Measurements from ENCODE around the gene PNO1.

Gene PNO1

DNA sequence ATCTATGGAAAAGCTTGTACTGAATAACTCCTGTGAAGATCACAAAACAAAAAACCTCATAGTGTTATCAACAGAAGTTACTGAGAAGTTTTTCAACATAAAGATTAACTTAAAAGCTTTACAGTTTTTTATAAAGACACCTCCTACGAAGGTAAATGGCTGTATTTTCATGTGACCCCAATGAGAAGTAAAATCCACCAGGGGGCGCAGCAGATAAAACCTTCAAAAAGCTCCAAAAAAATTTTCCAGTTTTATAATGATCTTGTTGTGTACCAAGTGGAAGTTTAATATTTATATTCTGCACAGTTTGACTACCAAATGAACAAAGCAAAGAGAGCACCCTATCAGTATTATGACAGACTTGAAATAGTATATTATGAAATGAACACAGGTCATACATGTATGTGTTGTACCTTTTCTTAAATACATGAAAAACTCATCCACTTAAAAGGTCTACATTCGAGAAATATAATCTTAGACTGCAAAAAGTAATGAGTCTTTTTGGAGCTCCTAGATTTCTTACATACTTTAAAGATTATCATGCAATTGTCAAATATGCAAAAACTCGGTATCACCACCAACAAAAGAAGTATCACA, 38.5 kb downstream of the PNO1 start:
- Histone ChIP-seq H3K4me1 (ENCODE audit: control insufficient read depth, insufficient read depth, low read length) (peaks cover 31% of the 10 kb centered on the region), H3K27me3 (replicated peaks; ENCODE audit: control insufficient read depth, insufficient read depth, low read length) (no peaks in the 10 kb centered on the region), H3K4me3 (ENCODE audit: low read length) (no peak overlapping the region), H3K9me3 (ENCODE audit: control insufficient read depth, low read length) (no peaks in the 10 kb centered on the region), H3K9ac (ENCODE audit: low read length) (no peak overlapping the region), H3K36me3 (ENCODE audit: control insufficient read depth, insufficient read depth, low read length, severe bottlenecking) (no peaks in the 10 kb centered on the region)
- DNase-seq (ENCODE audit: low read depth) = peak; percentile 79

DNA sequence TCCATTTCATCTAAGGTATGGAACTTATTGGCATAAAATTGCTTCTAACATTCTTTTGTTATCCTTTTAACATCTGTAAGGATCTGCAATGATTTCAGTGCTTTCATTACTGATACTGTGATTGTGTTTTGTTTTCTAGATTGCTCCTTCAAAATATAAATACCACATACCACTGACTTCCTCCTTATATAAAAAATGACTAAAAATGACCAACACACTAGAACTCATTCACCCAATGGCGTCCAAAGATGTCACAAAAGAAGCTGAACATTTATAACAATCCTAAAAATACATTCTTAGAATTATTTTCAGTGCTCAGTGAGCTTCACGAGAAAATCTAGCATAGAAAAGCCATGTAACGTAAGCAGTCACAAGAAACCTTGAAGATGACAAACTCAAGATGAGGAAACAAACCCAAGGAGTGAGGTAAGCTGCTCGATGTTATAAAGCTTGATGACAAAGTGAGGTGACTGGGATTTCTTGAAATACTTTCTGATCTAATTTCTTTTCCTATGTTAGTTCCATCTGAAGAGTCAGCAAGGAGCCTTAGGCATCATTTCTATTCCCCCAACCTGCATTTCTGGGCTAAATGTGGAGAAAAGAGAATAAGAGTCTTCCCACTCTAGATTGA, 42.6 kb downstream of the PNO1 start:
- peaks cover 3% of the 10 kb centered on the region for H3K36me3 ChIP-seq (ENCODE audit: control insufficient read depth, insufficient read depth, low read length, severe bottlenecking)
- no peak overlapping the region for H3K4me3 ChIP-seq (ENCODE audit: low read length)
- no peak overlapping the region for H3K9ac ChIP-seq (ENCODE audit: low read length)
- no peak for DNase-seq (ENCODE audit: low read depth)
- H3K27me3 ChIP-seq (replicated peaks; ENCODE audit: control insufficient read depth, insufficient read depth, low read length) = no peaks in the 10 kb centered on the region
- peaks cover 12% of the 10 kb centered on the region for H3K4me1 ChIP-seq (ENCODE audit: control insufficient read depth, insufficient read depth, low read length)
- no peaks in the 10 kb centered on the region for H3K9me3 ChIP-seq (ENCODE audit: control insufficient read depth, low read length)

DNA sequence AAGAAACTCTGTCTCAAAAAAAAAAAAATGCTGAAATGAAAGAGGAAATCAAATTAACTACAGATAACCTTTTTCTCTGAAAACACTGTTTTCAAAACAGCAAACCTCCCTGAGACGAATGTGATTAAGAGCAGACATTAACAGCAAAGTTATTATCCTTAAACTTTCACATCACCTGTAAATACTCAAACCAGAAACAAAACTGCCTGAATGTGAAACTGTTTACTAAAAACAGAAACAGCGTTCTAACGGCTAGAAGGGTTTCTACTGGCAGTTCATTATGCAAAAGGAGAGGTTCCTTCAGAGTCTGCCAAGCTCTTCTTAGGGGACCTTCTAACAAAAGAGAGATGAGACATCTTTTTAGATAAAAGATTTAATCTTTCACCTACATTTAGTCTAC, 45.9 kb downstream of the PNO1 start:
- Histone ChIP-seq H3K4me3 (ENCODE audit: low read length) (no peak overlapping the region), H3K4me1 (ENCODE audit: control insufficient read depth, insufficient read depth, low read length) (peaks cover 13% of the 10 kb centered on the region), H3K27me3 (replicated peaks; ENCODE audit: control insufficient read depth, insufficient read depth, low read length) (no peaks in the 10 kb centered on the region), H3K36me3 (ENCODE audit: control insufficient read depth, insufficient read depth, low read length, severe bottlenecking) (peaks cover 7% of the 10 kb centered on the region), H3K9ac (ENCODE audit: low read length) (no peak overlapping the region), H3K9me3 (ENCODE audit: control insufficient read depth, low read length) (no peaks in the 10 kb centered on the region)
- DNase-seq (ENCODE audit: low read depth) = no peak

DNA sequence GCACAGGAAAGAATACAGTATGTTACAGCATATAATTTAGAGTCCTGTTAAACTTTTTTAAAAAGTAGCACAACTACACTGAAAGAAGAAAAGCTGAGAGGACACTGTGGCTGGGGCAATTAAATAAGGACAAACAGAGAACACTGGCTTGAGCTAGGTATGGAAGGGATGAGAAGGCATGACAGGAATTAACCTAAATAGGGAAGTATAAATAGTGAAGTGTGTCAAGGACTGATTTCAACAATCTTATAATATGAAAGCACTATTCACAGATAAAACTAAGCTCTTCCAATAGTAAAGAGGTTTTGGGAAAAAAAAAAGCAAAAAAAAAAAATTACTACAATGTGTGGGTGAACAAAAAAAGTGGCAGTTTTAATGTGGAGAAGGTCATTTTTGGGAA, 49.1 kb downstream of the PNO1 start:
- peaks cover 21% of the 10 kb centered on the region for H3K4me1 ChIP-seq (ENCODE audit: control insufficient read depth, insufficient read depth, low read length)
- no peak overlapping the region for H3K9ac ChIP-seq (ENCODE audit: low read length)
- DNase-seq (ENCODE audit: low read depth) = no peak
- H3K4me3 ChIP-seq (ENCODE audit: low read length) = no peak overlapping the region
- H3K9me3 ChIP-seq (ENCODE audit: control insufficient read depth, low read length) = no peaks in the 10 kb centered on the region
- H3K36me3 ChIP-seq (ENCODE audit: control insufficient read depth, insufficient read depth, low read length, severe bottlenecking) = peaks cover 10% of the 10 kb centered on the region
- H3K27me3 ChIP-seq (replicated peaks; ENCODE audit: control insufficient read depth, insufficient read depth, low read length) = no peaks in the 10 kb centered on the region

DNA sequence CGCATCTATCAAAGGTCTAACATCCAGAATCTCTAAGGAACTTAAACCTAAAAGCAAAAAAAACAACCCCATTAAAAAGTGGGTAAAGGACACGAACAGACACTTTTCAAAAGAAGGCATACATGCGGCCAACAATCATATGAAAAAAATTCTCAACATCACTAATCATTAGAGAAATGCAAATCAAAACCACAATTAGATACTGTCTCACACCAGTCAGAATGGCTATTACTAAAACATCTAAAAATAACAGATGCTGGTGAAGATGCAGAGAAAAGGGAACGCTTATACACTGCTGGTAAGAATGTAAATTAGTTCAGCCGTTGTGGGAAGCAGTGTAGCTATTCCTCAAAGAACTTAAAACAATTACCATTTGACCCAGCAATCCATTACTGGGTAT, 56.7 kb downstream of the PNO1 start:
- peaks cover 36% of the 10 kb centered on the region for H3K4me1 ChIP-seq (ENCODE audit: control insufficient read depth, insufficient read depth, low read length)
- DNase-seq (ENCODE audit: low read depth) = no peak
- no peaks in the 10 kb centered on the region for H3K27me3 ChIP-seq (replicated peaks; ENCODE audit: control insufficient read depth, insufficient read depth, low read length)
- H3K9ac ChIP-seq (ENCODE audit: low read length) = no peak overlapping the region
- peaks cover 20% of the 10 kb centered on the region for H3K36me3 ChIP-seq (ENCODE audit: control insufficient read depth, insufficient read depth, low read length, severe bottlenecking)
- no peaks in the 10 kb centered on the region for H3K9me3 ChIP-seq (ENCODE audit: control insufficient read depth, low read length)
- no peak overlapping the region for H3K4me3 ChIP-seq (ENCODE audit: low read length)

DNA sequence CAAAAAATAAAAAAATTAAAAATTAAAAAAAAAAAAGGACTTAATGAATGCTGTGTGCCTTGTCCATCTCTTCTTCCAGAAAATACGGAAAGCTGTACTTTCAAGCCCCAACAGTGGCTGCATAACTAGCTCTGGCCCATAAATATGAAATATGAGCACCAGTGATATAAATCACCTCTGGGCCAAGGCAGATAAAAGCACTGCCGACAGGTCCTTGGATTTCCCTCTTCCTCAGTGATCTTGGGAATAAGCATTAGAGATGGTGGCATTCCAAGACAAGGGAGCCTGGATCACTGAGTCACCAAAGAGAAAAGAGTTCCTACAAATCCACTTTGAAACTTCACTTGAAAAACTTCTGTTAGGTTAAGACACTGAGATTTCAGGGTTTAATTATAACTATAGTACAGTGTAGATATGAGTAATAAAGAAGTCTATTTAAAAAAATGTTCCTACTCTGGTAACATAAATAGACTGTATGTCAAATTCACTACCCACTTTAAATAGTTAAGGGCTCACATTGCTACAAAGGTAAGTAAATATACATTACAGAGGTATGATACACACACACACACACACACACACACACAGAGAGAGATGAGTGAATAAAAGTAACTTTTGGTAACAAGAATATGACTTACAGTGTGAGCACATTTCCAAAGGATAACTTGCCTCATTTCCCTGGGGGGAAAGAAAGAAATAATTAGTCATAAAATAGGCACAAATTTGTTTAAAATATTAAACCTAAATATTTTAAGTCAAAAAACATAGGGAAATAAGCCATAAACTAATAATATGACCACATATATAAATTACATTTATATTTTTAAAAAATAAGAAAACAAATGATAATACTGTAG, 59.0 kb downstream of the PNO1 start:
- Histone ChIP-seq H3K9me3 (ENCODE audit: control insufficient read depth, low read length) (no peaks in the 10 kb centered on the region), H3K27me3 (replicated peaks; ENCODE audit: control insufficient read depth, insufficient read depth, low read length) (no peaks in the 10 kb centered on the region), H3K9ac (ENCODE audit: low read length) (no peak overlapping the region), H3K36me3 (ENCODE audit: control insufficient read depth, insufficient read depth, low read length, severe bottlenecking) (peaks cover 18% of the 10 kb centered on the region), H3K4me1 (ENCODE audit: control insufficient read depth, insufficient read depth, low read length) (peaks cover 28% of the 10 kb centered on the region), H3K4me3 (ENCODE audit: low read length) (peak overlapping the region; percentile 2)
- DNase-seq (ENCODE audit: low read depth) = no peak

DNA sequence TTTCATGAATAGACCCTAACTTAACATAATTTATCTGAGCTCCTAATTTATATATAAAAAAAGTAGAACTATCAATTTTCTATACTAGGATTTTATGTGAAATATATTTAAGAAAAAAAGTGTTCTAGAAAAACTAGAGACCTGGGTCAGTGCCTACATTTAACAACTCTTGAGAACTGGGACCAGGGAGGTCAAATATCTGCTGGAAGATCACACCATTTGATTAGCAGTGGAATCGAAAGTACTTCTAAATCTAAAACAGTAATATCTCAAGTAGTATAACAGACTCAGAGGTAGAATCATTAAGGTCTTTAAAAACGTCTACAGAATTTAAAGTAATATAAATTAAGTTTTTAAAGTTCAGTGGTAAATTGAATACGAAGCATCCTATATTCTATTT, 60.0 kb downstream of the PNO1 start:
- H3K9ac ChIP-seq (ENCODE audit: low read length) = no peak overlapping the region
- peaks cover 36% of the 10 kb centered on the region for H3K4me1 ChIP-seq (ENCODE audit: control insufficient read depth, insufficient read depth, low read length)
- no peak for DNase-seq (ENCODE audit: low read depth)
- no peaks in the 10 kb centered on the region for H3K9me3 ChIP-seq (ENCODE audit: control insufficient read depth, low read length)
- no peaks in the 10 kb centered on the region for H3K27me3 ChIP-seq (replicated peaks; ENCODE audit: control insufficient read depth, insufficient read depth, low read length)
- no peak overlapping the region for H3K4me3 ChIP-seq (ENCODE audit: low read length)
- H3K36me3 ChIP-seq (ENCODE audit: control insufficient read depth, insufficient read depth, low read length, severe bottlenecking) = peaks cover 15% of the 10 kb centered on the region

DNA sequence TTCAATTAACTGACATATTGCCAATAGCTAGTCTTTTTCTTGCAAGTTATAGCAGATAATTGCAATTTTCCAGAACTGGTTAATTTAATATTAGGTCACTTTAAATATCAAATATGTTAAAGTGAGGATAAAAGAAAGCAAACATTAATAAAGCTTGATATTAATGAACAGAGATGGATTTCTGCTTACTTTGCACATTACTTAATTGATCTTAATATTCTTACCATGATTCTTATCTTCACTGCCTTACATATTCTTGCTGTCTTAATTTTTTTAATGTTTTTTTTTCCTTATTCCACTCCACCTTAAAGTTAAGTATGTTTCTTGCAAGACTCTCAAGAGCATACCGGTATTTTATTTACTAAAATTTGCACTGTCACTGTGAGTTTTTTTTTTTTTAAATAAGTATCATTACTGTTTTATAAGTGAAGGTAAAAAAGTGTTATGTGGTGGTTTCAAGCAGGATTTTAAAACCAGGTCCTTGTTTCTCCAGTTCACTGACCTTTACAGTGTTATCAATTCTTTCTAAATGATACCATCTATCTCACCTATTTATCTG, 60.7 kb downstream of the PNO1 start:
- no peak overlapping the region for H3K9ac ChIP-seq (ENCODE audit: low read length)
- no peaks in the 10 kb centered on the region for H3K27me3 ChIP-seq (replicated peaks; ENCODE audit: control insufficient read depth, insufficient read depth, low read length)
- peaks cover 42% of the 10 kb centered on the region for H3K4me1 ChIP-seq (ENCODE audit: control insufficient read depth, insufficient read depth, low read length)
- DNase-seq (ENCODE audit: low read depth) = no peak
- H3K4me3 ChIP-seq (ENCODE audit: low read length) = no peak overlapping the region
- H3K36me3 ChIP-seq (ENCODE audit: control insufficient read depth, insufficient read depth, low read length, severe bottlenecking) = peaks cover 15% of the 10 kb centered on the region
- H3K9me3 ChIP-seq (ENCODE audit: control insufficient read depth, low read length) = no peaks in the 10 kb centered on the region

DNA sequence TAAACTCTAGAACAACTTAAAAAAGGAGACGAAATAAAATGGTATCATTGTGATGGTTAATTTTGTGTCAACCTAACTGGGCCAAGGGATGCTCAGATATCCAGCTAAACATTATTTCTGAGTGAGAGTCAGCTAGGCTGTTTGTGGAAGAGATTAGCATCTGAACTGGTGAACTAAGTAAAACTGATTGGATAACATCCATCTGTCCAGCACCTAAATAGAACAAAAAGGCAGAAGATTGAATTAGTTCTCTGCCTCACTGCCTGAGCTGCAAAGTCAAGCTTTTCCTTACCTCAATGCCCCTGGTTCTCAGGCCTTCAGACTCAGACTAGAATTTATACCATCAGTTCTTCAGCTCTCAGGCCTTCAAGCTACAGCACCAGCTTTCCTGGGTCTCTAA, 64.6 kb downstream of the PNO1 start:
- no peak for DNase-seq (ENCODE audit: low read depth)
- peaks cover 42% of the 10 kb centered on the region for H3K4me1 ChIP-seq (ENCODE audit: control insufficient read depth, insufficient read depth, low read length)
- H3K36me3 ChIP-seq (ENCODE audit: control insufficient read depth, insufficient read depth, low read length, severe bottlenecking) = no peaks in the 10 kb centered on the region
- H3K27me3 ChIP-seq (replicated peaks; ENCODE audit: control insufficient read depth, insufficient read depth, low read length) = no peaks in the 10 kb centered on the region
- H3K4me3 ChIP-seq (ENCODE audit: low read length) = no peak overlapping the region
- H3K9me3 ChIP-seq (ENCODE audit: control insufficient read depth, low read length) = no peaks in the 10 kb centered on the region
- H3K9ac ChIP-seq (ENCODE audit: low read length) = no peak overlapping the region

DNA sequence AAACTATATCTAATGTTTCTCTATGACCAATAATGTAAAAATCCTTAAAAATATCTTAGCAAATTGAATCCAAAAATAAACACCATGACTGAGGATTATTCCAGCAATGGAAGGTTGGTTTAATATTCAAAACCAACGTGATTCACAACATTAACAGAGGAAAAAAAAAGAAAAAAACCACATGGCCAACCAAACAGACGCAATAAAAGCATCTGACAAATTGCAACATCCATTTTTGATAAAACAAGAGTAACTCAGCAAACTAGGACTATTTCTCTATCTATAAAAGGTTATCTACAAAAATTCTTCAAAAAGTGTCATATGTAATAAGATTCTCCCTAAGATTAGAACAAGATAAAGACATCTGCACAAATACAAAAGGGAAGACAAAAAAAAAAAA, 65.7 kb downstream of the PNO1 start:
- H3K9ac ChIP-seq (ENCODE audit: low read length) = no peak overlapping the region
- no peaks in the 10 kb centered on the region for H3K9me3 ChIP-seq (ENCODE audit: control insufficient read depth, low read length)
- DNase-seq (ENCODE audit: low read depth) = no peak
- H3K36me3 ChIP-seq (ENCODE audit: control insufficient read depth, insufficient read depth, low read length, severe bottlenecking) = no peaks in the 10 kb centered on the region
- no peaks in the 10 kb centered on the region for H3K27me3 ChIP-seq (replicated peaks; ENCODE audit: control insufficient read depth, insufficient read depth, low read length)
- peaks cover 31% of the 10 kb centered on the region for H3K4me1 ChIP-seq (ENCODE audit: control insufficient read depth, insufficient read depth, low read length)
- no peak overlapping the region for H3K4me3 ChIP-seq (ENCODE audit: low read length)

DNA sequence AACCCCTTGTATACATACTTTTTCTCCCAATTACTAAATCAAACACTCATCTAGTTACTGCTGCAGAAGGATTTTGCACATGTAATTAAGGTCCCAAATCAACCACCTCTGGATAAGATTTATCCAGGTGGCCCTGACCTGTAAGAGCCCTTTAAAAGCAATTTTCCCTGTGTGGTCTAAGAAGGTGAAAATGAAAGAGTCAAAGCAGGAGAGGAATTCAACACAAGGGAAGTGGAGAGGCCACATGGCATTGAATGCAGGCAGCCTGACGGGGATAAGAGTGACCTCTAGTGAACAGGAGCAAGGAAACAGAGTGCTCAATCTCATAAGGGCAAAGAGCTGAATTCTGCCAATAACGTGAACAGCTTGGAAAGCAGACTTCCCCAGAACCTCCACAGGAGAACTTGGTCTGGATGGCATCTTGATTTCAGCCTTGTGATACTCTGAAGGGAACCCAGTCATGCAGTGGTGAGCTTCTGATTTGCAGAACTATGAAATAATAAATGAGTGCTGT, 67.5 kb downstream of the PNO1 start:
- Histone ChIP-seq H3K9me3 (ENCODE audit: control insufficient read depth, low read length) (no peaks in the 10 kb centered on the region), H3K36me3 (ENCODE audit: control insufficient read depth, insufficient read depth, low read length, severe bottlenecking) (no peaks in the 10 kb centered on the region), H3K9ac (ENCODE audit: low read length) (no peak overlapping the region), H3K27me3 (replicated peaks; ENCODE audit: control insufficient read depth, insufficient read depth, low read length) (no peaks in the 10 kb centered on the region), H3K4me3 (ENCODE audit: low read length) (no peak overlapping the region), H3K4me1 (ENCODE audit: control insufficient read depth, insufficient read depth, low read length) (peaks cover 33% of the 10 kb centered on the region)
- no peak for DNase-seq (ENCODE audit: low read depth)
